GM12874 (cell line): ENCODE data around the gene S1PR1.

Experiments
- TF ChIP-seq, protein P1 (sequence below): IDR thresholded peaks from 2 replicates; pipeline ENCODE4 v1.5.1; 2011; ENCODE audit warnings: low read depth, mild to moderate bottlenecking, control low read depth, low read length, moderate library complexity; ENCODE audit not compliant: insufficient read depth

The S1PR1 gene

DNA sequence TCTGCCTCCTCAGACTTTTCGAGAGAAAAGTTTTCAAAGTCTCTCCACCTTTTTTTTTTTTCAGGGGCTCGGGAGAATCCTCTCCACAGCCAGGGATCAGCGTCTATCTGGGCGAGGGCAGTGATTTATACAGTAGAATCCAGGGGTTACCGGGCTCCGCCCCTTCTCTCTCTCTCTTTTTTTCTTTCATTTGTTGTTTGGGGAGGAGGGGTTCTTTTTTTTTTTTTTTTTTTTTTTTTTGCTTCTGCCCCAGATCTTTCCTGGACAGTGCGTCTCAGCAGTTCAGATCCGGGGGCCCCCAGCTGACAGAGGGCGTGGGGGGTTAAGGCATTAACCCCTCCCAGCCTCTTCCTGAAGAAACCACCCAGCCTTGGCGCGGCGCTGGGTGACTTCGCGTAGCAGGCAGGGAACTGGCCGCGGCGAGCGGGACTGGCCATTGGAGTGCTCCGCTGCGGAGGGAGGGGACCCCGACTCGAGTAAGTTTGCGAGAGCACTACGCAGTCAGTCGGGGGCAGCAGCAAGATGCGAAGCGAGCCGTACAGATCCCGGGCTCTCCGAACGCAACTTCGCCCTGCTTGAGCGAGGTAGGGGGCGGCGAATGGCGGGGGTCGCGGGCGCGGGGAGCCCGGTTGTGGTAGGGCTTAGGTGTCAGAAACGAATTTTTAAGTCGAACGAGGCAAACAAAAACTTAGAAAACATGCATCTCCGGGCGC, at the start of gene S1PR1:
S1PR1 (plus strand) TSS at position 504 of the 713 bp plus-strand sequence. CDS start 1,966 bp downstream, outside the sequence.
- TF ChIP-seq, protein P1, sequence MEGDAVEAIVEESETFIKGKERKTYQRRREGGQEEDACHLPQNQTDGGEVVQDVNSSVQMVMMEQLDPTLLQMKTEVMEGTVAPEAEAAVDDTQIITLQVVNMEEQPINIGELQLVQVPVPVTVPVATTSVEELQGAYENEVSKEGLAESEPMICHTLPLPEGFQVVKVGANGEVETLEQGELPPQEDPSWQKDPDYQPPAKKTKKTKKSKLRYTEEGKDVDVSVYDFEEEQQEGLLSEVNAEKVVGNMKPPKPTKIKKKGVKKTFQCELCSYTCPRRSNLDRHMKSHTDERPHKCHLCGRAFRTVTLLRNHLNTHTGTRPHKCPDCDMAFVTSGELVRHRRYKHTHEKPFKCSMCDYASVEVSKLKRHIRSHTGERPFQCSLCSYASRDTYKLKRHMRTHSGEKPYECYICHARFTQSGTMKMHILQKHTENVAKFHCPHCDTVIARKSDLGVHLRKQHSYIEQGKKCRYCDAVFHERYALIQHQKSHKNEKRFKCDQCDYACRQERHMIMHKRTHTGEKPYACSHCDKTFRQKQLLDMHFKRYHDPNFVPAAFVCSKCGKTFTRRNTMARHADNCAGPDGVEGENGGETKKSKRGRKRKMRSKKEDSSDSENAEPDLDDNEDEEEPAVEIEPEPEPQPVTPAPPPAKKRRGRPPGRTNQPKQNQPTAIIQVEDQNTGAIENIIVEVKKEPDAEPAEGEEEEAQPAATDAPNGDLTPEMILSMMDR, result no peak

DNA sequence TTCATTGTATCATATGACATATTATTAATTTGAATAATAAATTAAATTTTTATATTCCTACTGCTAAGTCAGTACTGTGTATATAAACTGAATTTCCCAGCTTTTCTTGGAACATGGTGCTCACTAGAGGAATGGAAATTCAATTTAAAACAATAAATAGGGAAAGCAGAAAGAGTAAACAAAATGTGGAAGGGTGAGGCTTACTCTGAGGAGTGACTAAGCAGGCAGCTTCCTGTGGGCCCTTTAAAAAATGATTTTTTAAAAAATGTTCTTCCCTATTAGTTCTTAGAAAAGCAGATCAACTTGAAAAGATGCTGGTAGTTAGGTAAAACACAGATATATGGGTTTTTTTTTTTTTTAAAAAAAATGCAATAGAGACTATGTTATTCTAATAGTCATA, 49.5 kb upstream of the S1PR1 start:
- TF ChIP-seq, protein P1, result no peak

DNA sequence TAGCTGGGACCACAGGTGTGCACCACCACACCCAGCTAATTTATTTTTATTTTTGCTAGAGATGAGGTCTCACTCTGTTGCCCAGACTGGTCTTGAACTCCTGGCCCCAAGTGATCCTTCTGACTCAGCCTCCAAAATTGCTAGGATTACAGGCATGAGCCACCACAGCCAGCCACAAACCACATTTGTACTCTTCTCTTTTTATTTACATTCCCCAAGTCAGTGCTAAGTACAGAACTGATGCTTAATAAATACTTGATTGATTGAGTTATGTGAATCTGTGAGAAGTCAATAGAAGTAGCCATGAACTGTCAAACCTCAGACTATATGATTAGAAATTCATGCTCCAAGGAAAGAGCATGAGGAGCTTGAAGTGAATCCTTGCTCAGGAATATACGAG, 48.5 kb upstream of the S1PR1 start:
- TF ChIP-seq, protein P1, result no peak

DNA sequence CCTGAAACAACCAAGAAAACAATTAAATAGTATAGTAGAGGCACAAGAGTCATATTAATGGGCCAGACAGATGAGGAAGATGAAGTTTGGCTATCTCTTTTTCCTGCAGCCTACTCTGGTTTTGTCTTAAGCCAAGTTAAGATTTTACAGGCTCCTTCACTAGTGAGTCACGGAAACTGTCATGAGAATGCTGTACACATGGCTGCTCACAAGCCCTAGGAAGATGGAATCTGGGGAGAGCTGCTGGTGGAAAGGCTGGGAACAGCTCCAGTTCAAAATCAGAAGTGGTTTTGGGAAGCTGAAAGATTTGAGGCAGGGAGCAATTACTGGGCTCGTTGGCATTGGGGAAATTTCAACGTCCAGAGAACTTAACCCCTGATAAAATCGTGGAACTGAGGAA, 46.4 kb upstream of the S1PR1 start:
- TF ChIP-seq, protein P1, result no peak

DNA sequence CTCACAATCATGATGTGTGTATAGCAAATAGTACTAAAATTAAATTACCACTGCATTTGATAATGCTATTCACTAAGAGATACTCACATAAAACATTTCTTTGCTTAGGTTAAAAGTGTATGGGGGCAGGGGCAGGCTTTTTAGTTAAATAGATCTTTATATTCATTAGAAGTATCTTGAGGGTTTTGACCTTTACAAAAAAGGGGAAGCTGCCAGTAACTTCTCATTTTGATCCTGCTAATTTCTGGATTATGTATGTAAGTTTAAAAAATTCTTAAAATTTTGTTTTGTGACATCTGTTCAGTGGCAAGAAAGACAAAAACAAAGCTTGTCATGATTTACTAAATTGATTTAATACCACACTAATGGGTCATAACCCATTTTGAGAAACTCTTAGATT, 45.8 kb upstream of the S1PR1 start:
- TF ChIP-seq, protein P1, result no peak

DNA sequence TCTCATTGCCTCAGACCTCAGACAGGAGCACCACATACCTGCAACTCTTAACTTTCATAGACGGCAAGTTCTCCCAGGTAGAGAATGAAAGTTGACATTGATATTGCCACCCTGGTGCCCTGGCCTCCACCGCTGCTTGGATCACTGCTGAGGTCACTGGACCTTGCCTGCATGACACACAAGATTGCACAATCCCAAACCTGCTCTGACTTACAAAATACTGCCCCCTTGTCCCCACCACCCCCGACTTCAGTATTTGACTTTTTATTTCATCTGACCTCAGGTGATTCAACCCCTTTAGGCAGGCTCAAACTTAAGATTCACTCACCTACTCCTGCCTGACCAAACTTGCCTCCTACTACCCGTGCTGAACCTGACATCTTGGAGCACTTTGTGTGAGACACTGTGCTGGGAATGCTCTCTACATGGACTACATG, 43.1 kb upstream of the S1PR1 start:
- TF ChIP-seq, protein P1, result no peak

DNA sequence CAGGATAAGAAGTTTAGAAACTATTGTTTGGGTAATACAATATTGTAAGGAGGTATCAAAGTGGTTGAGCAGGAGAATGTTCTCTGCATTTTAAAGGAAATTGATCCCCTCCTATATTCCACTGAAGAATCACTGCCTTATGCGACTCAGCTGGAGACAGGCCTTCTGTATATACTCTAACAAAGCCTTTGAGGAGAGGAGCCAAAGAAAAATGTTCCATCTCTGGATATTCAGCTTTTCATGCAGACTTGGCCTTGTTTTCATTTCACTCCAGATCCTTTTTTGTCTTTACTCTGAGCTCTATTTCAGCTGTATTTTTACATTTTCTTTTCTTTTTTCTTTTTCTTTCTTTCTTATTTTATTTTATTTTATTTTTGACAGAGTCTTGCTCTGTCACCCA, 42.1 kb upstream of the S1PR1 start:
- TF ChIP-seq, protein P1, result no peak
